ENCODE measurements around the gene HDAC4. TPM values are rescaled to one million over a fixed set of nuclear protein-coding genes. Genes with fewer than 3 reads are reported as not detected.

HDAC4 gene
- total RNA-seq, 1 experiment from 2014 or later = 11.3 TPM

DNA sequence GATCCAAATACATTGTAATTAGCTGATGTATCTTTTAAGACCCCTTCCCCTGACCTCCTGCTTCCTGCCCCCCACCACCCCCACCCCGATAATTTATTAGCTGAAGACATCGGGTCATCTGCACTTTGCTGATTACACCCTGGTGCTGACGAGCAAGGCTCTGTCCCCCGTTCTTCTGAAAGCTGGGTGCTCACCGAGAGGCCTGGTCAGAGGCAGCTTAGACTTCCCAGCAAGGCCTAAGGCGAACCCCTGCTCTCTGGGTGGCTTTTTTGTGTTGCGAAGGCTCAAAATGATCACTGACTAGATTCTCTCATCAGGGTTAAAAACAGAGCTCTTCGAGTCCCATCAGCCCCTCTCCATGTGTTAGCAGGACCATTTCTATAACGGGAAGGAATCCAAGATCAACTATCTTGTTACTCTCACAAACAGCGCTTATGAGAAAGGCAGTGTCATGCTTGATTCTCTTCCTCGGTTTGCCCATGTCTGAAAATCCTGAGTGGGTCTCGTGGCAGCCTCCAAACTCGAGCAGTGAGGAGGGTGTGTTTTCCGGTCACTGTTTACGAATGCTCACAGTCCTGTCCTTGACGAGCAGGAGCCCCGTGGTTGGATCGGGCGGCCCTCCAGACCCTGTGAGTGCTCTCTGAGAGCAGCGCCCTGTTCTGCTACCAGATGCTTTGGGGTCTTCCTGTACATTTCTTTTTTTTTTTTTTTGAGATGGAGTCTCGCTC, 201.6 kb downstream of the HDAC4 start:
- Histone ChIP-seq H3K4me1 (no peaks in the 10 kb centered on the region), H3K9me3 (replicated peaks) (no peaks in the 10 kb centered on the region), H3K27ac (no peak overlapping the region), H3K36me3 (no peaks in the 10 kb centered on the region), H3K4me3 (no peak overlapping the region), H3K27me3 (no peaks in the 10 kb centered on the region)
- no peak for DNase-seq

GRCh38 chr2:239198221-239198620, 202.6 kb downstream of the HDAC4 start:
- Histone ChIP-seq H3K36me3 (no peaks in the 10 kb centered on the region), H3K27me3 (no peaks in the 10 kb centered on the region), H3K27ac (no peak overlapping the region), H3K4me3 (no peak overlapping the region), H3K9me3 (replicated peaks) (no peaks in the 10 kb centered on the region), H3K4me1 (no peaks in the 10 kb centered on the region)
- DNase-seq = no peak

DNA sequence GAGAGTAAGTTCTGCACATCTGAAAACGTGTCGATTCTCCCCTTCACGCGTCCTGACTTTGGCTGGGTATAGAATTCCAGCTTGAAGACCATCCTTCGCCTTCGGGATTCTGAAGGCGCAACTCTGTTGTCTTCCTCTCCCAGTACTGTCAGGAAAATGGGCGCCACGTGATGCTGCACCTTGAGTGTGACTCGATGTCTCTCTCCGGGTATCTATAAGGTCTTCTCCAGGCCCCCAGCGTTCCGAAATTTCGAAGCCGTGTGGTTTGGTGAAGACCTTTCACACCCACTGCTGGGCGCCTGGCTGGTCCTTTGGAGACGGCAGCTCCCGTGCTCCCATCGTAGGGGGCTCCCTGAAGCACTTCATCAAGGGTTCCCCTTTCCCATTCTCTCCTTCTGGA, 203.7 kb downstream of the HDAC4 start:
- Histone ChIP-seq H3K27ac (no peak overlapping the region), H3K9me3 (replicated peaks) (no peaks in the 10 kb centered on the region), H3K4me3 (no peak overlapping the region), H3K36me3 (no peaks in the 10 kb centered on the region), H3K4me1 (no peaks in the 10 kb centered on the region), H3K27me3 (no peaks in the 10 kb centered on the region)
- DNase-seq = no peak

GRCh38 chr2:239196474-239197021, 204.3 kb downstream of the HDAC4 start:
- Histone ChIP-seq H3K4me3 (no peak overlapping the region), H3K9me3 (replicated peaks) (no peaks in the 10 kb centered on the region), H3K4me1 (no peaks in the 10 kb centered on the region), H3K36me3 (no peaks in the 10 kb centered on the region), H3K27ac (no peak overlapping the region), H3K27me3 (no peaks in the 10 kb centered on the region)
- no peak for DNase-seq

- no peak overlapping the region for H3K4me3 ChIP-seq
- no peak for DNase-seq
- H3K9me3 ChIP-seq (replicated peaks) = no peaks in the 10 kb centered on the region
- no peaks in the 10 kb centered on the region for H3K4me1 ChIP-seq
- no peaks in the 10 kb centered on the region for H3K27me3 ChIP-seq
- H3K27ac ChIP-seq = no peak overlapping the region
- no peaks in the 10 kb centered on the region for H3K36me3 ChIP-seq
These were observed 204.8 kb downstream of the HDAC4 start for GRCh38 chr2:239195992-239196391.

DNA sequence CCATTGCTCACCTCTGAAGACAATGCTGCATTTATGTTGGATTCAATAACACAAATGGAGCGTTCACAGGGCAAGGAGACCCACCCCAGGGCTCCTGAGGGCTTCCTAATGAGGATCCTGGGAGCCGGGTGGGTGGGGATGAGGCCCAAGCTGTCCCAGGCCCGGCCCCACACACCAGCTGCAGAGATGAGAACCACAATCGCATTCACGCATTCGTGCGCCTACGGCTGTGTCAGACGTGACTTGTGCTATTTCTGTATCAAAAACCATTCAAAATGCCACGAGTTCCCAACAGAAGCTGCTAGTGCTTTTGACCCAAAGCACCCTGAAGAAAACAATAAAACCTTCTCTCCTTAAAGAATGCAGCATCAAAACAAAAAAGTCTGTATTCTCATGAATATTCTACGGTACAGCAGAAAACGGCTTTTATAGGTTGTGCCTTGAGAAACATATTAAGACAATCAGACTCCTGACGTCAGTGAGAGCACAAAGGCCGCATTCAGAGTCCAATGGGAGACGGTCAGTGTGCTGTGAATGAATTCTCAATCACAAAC, 205.4 kb downstream of the HDAC4 start:
- Histone ChIP-seq H3K27ac (no peak overlapping the region), H3K27me3 (no peaks in the 10 kb centered on the region), H3K4me1 (no peaks in the 10 kb centered on the region), H3K9me3 (replicated peaks) (no peaks in the 10 kb centered on the region), H3K4me3 (no peak overlapping the region), H3K36me3 (no peaks in the 10 kb centered on the region)
- DNase-seq = no peak

DNA sequence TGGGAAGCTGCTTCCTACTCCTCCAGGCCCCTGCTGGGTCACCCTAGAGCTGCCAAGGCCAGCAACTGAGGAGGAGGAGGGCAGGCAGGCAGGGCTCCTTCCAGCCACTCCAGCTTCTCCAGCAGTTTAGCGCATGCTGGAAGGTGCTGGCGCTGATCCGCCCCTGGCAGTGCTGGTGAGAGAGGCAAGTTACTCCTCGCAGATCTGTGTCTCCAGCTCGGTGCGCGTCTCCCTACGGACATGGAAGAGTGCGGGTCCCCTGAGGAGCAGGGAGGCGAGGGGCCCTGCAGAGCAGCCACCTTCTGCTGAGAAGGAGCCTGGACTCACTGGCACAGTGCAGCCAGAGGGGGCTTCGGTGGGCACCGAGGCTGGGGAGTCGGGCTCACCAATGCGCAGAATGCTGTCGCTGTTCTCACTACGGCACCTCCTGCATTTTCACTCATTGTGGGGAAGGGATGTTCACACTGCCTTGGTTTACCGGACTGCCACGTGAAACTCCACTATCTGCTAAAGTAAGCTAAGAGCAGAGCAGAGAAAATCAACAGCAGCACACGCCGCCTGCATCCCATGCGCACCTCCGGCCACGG, 206.0 kb downstream of the HDAC4 start:
- no peak for DNase-seq
- Histone ChIP-seq H3K4me1 (no peaks in the 10 kb centered on the region), H3K4me3 (no peak overlapping the region), H3K36me3 (no peaks in the 10 kb centered on the region), H3K27ac (no peak overlapping the region), H3K9me3 (replicated peaks) (no peaks in the 10 kb centered on the region), H3K27me3 (no peaks in the 10 kb centered on the region)

- H3K27ac ChIP-seq = no peak overlapping the region
- no peak for DNase-seq
- no peaks in the 10 kb centered on the region for H3K4me1 ChIP-seq
- H3K4me3 ChIP-seq = no peak overlapping the region
- H3K9me3 ChIP-seq (replicated peaks) = no peaks in the 10 kb centered on the region
- H3K27me3 ChIP-seq = no peaks in the 10 kb centered on the region
- peaks cover 4% of the 10 kb centered on the region; the same call in 1 of the 2 replicates for H3K36me3 ChIP-seq
These were observed 206.7 kb downstream of the HDAC4 start for GRCh38 chr2:239193925-239194677.

DNA sequence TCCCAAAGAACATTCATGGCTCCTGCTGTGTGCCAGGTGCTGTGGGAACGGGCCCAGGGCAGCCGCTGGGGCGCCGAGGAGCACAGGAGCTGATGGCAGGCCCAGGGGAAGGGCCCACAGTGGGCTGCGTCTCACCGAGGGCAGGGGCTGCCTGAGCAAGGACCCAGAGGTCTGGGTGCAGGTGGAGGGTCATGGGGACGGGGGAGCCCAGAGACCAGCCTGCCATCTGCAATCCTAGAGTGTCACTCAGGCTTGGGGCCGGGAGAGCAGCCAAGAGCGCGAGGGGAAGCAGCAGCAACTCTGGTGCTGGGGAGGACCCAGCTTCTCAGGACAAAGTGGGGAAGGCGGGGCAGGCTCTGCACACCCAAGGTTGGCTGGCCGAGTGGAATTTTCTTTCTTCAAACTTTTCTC, 207.4 kb downstream of the HDAC4 start:
- H3K4me3 ChIP-seq = no peak overlapping the region
- no peaks in the 10 kb centered on the region for H3K9me3 ChIP-seq (replicated peaks)
- no peaks in the 10 kb centered on the region for H3K4me1 ChIP-seq
- H3K36me3 ChIP-seq = peaks cover 11% of the 10 kb centered on the region; the same call in 1 of the 2 replicates
- no peak for DNase-seq
- no peak overlapping the region for H3K27ac ChIP-seq
- no peaks in the 10 kb centered on the region for H3K27me3 ChIP-seq

GRCh38 chr2:239192975-239193374, 207.8 kb downstream of the HDAC4 start:
- Histone ChIP-seq H3K4me3 (no peak overlapping the region), H3K36me3 (peaks cover 14% of the 10 kb centered on the region; the same call in 1 of the 2 replicates), H3K4me1 (no peaks in the 10 kb centered on the region), H3K9me3 (replicated peaks) (no peaks in the 10 kb centered on the region), H3K27ac (no peak overlapping the region), H3K27me3 (no peaks in the 10 kb centered on the region)
- no peak for DNase-seq

DNA sequence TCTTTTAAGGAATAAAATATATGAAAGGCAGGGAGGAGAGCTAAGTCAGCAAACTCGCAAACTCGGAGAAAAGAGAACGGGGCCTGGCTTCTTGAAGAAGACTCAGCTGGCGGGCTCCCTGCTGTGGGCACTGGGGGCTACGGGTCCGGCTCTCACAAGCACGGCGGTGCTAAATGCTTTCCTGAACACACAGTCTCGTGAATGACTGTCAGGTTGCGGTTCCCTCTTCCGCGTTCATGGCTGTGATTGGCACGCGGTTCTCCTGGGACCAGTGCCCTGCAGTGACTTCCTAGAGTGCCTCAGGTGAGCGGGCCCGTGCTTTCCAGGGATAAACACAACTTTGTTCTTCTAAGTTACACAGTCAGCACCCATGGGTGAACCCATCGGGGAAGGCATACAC, 208.4 kb downstream of the HDAC4 start:
- H3K27ac ChIP-seq = no peak overlapping the region
- no peak for DNase-seq
- H3K27me3 ChIP-seq = no peaks in the 10 kb centered on the region
- H3K9me3 ChIP-seq (replicated peaks) = no peaks in the 10 kb centered on the region
- H3K4me1 ChIP-seq = no peaks in the 10 kb centered on the region
- H3K36me3 ChIP-seq = peaks cover 14% of the 10 kb centered on the region; the same call in 1 of the 2 replicates
- no peak overlapping the region for H3K4me3 ChIP-seq

GRCh38 chr2:239190921-239191885, 209.6 kb downstream of the HDAC4 start:
- no peak overlapping the region for H3K27ac ChIP-seq
- no peaks in the 10 kb centered on the region for H3K27me3 ChIP-seq
- H3K4me1 ChIP-seq = no peaks in the 10 kb centered on the region
- DNase-seq = no peak
- H3K36me3 ChIP-seq = peaks cover 14% of the 10 kb centered on the region; the same call in 1 of the 2 replicates
- no peaks in the 10 kb centered on the region for H3K9me3 ChIP-seq (replicated peaks)
- no peak overlapping the region for H3K4me3 ChIP-seq

- DNase-seq = no peak
- Histone ChIP-seq H3K27me3 (no peaks in the 10 kb centered on the region), H3K36me3 (peaks cover 14% of the 10 kb centered on the region; the same call in 1 of the 2 replicates), H3K27ac (no peak overlapping the region), H3K4me3 (no peak overlapping the region), H3K9me3 (replicated peaks) (no peaks in the 10 kb centered on the region), H3K4me1 (no peaks in the 10 kb centered on the region)
These were observed 210.5 kb downstream of the HDAC4 start for GRCh38 chr2:239190361-239190760.

DNA sequence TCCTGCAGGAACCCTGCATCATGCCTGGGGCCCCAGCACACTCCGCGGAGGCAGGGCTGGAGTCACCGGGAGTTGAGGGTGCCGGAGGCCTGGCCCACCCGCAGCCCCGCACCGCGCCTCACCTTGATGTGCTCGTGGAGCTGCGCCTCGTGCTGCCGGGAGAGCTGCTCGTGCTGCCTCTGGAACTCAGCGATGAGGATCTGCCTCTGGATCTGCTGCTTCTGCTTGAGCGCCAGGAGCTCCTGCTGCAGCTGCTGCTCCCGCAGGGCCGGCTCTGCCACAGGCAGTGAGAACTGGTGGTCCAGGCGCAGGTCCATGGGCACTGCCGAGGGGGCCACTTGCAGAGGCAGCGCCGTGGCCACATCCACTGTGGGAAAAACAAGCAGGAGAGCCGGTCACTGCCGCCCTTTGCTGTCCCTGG, 211.1 kb downstream of the HDAC4 start:
- DNase-seq = no peak
- peaks cover 14% of the 10 kb centered on the region; the same call in 1 of the 2 replicates for H3K36me3 ChIP-seq
- H3K27ac ChIP-seq = no peak overlapping the region
- H3K4me1 ChIP-seq = no peaks in the 10 kb centered on the region
- H3K4me3 ChIP-seq = no peak overlapping the region
- H3K9me3 ChIP-seq (replicated peaks) = no peaks in the 10 kb centered on the region
- no peaks in the 10 kb centered on the region for H3K27me3 ChIP-seq

Measured in SJCRH30 (cell line).